NCI-H2171 treated with DMSO at 0.1 percent for 48 hours (cell line): Measurements from ENCODE around the gene FOXP1.
A peak's percentile ranks its signal among the peaks of the same experiment; 100 is the strongest.

Experiments
- DNase-seq: peaks from one replicate; lab custom pipeline; 2025; lab: John Stamatoyannopoulos, UW

The FOXP1 gene

GRCh38 chr3:71125738-71126137, 457.8 kb downstream of the FOXP1 start:
- DNase-seq: no peak

GRCh38 chr3:71124048-71124447, 459.5 kb downstream of the FOXP1 start:
- DNase-seq: no peak

- no peak for DNase-seq
These were observed 460.9 kb downstream of the FOXP1 start for GRCh38 chr3:71122641-71123040.

GRCh38 chr3:71121429-71122167, 461.9 kb downstream of the FOXP1 start:
- no peak for DNase-seq

- DNase-seq: no peak
These were observed 463.5 kb downstream of the FOXP1 start for GRCh38 chr3:71120012-71120411.

- DNase-seq: no peak
These were observed 464.4 kb downstream of the FOXP1 start for GRCh38 chr3:71119171-71119570.

- DNase-seq: no peak
These were observed 465.1 kb downstream of the FOXP1 start for GRCh38 chr3:71118436-71118835.

GRCh38 chr3:71117572-71118247, 465.8 kb downstream of the FOXP1 start:
- peak; percentile 67 for DNase-seq

- no peak for DNase-seq
These were observed 468.9 kb downstream of the FOXP1 start for GRCh38 chr3:71114610-71115009.

GRCh38 chr3:71112576-71112975, 471.0 kb downstream of the FOXP1 start:
- DNase-seq: no peak

- no peak for DNase-seq
These were observed 471.6 kb downstream of the FOXP1 start for GRCh38 chr3:71111784-71112440.

GRCh38 chr3:71110385-71111222, 472.9 kb downstream of the FOXP1 start:
- no peak for DNase-seq

GRCh38 chr3:71109977-71110285, 473.6 kb downstream of the FOXP1 start:
- DNase-seq: no peak

- no peak for DNase-seq
These were observed 474.1 kb downstream of the FOXP1 start for GRCh38 chr3:71109241-71109976.

- no peak for DNase-seq
These were observed 475.6 kb downstream of the FOXP1 start for GRCh38 chr3:71107926-71108325.

- no peak for DNase-seq
These were observed 478.6 kb downstream of the FOXP1 start for GRCh38 chr3:71104976-71105375.

- DNase-seq: no peak
These were observed 479.0 kb downstream of the FOXP1 start for GRCh38 chr3:71104556-71104955.

GRCh38 chr3:71104121-71104541, 479.4 kb downstream of the FOXP1 start:
- no peak for DNase-seq

GRCh38 chr3:71103430-71103921, 480.1 kb downstream of the FOXP1 start:
- DNase-seq: no peak

GRCh38 chr3:71102111-71102983, 481.2 kb downstream of the FOXP1 start:
- DNase-seq: no peak
